ENCODE results near the gene ARL4C.

DNA sequence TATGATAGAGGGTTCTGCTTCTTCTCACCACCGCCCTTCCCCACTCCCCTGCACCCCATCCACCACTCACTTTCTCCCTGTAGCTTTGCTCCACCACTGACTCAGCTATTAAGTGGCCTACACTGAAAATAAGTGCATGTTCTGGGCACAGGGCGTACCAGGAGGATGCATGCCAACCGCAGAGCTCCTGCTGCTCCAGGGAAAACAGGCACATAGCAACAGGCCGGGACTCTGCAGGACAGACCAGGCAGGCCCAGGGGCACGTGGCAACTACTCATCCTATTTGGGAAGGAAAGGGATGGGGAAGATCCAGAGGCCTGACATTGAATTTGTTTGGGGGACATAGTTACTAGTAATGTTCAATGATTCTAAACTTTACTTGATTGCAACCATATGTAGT lies 28.4 kb downstream of the ARL4C start:
- TF ChIP-seq, protein P1, sequence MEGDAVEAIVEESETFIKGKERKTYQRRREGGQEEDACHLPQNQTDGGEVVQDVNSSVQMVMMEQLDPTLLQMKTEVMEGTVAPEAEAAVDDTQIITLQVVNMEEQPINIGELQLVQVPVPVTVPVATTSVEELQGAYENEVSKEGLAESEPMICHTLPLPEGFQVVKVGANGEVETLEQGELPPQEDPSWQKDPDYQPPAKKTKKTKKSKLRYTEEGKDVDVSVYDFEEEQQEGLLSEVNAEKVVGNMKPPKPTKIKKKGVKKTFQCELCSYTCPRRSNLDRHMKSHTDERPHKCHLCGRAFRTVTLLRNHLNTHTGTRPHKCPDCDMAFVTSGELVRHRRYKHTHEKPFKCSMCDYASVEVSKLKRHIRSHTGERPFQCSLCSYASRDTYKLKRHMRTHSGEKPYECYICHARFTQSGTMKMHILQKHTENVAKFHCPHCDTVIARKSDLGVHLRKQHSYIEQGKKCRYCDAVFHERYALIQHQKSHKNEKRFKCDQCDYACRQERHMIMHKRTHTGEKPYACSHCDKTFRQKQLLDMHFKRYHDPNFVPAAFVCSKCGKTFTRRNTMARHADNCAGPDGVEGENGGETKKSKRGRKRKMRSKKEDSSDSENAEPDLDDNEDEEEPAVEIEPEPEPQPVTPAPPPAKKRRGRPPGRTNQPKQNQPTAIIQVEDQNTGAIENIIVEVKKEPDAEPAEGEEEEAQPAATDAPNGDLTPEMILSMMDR (IDR thresholded peaks at IDR 0.05): no peak
- TF ChIP-seq POLR2A (IDR thresholded peaks at IDR 0.05) (no peak), POLR2AphosphoS5 (IDR thresholded peaks at IDR 0.05) (no peak)

Data from stomach (tissue), 4 donors.